NCI-H226 (cell line): ENCODE results near the gene CUBN.
A peak's percentile ranks its signal among the peaks of the same experiment; 100 is the strongest.

Experiments used
- DNase-seq: peaks from one replicate; pipeline ENCODE4 v3.0.0-alpha.2; 2015

Gene CUBN

DNA sequence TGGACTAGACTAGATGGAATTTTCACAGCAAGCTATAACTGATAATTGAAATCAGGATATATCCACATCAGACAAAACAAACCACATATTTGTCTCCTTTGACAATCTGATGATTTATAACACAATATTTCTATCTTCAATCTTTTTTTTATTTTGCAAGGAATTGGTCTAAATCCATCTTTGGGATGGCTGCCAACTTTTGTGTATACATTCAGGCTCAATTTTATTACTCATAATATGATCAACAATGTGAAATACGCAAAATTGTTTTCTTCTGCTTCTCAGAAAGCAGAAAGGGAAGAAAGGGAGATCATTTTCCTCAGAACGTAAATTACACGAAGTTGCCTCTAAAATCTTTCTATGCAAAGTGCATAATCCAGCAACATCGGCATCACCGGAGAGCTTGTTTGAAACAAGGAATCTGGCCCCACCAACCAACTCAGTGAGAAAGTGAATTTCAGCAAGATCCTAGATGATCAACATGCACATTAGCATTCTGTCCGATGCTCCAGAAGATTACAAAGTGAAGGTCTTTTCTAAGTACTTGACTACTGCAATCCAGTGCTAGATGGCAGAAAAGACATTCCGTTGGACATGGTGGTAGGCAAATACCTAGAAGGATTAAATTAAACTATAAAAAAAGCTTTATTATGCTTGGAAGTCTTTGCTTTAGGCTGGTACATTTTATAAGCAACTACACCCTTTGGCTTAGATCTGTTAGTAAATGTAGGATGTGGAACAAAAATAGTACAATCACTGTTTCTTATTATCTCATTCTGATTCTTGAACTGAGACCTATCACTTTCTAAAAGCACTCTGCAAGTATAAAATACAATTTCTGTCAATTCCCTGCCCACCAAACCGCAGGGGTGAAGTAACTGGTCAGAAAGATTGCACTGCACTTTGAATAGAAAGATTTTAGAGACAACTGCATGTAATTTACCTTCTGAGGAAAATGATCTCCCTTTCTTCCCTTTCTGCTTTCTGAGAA lies 186.0 kb downstream of the CUBN start:
- DNase-seq, result no peak

DNA sequence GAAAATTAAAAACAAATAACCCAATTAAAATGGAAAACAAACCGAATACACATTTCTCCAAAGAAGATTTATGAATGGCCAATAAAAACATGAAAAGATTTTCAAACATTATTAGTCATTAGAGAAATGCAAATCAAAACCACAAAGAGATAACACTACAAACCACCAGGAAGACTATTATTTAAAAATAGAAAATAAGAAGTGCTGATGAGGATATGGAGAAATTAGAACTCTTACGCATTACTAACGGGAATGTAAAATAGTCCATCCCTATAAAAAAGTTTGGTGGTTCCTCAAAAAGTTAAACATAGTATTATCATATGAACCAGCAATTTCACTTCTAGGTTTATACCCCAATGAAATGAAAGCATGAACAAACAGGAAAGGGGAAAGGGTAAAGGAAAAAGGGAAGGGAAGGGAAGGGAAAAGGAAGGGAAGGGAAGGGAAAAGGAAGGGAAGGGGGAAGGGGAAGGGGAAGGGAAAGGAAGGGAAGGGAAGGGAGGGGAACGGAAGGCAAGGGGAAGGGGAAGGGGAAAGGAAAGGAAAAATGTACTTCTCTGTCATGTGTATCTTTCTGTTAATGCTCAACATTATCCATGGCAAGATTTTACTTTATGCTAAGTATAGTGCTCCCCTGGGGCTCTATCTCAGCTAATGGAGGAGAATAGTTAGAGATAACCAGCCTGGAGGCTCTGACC lies 187.1 kb downstream of the CUBN start:
- DNase-seq, result no peak

DNA sequence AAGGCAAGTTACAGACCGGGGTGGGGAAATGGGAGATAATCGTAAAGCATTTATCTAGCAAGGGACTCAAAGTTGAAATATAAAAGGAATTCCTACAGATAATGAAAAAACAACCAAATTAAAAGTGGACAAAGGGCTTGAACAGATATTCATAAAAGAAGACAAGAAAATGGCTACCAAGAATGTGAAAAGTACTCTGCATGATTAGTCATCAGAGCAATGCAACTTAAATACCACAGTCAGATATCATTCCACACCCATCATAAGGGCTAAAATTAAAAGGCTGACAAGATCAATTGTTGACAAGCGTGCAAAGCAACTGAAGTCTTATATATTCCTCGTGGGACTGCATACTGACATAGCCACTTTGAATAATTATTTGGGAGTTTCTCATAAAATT lies 187.7 kb downstream of the CUBN start:
- no peak for DNase-seq

DNA sequence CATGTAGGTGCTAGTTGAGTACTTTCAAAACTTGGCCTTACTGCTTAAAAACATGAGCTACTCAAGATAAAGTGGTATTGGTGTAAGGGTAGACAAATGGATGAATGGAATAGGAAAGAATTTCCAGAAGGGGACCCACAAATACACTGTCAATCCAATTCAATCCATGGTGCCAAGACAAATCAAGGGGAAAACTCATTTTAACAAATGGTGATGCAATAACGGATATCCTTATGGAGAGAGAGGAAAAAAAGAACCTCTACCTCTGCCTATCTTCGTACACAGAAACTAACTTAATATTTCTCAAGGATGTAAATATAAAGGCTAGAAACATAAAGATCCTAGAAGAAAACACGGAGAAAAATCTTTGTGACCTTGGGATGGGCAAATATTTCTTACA lies 188.5 kb downstream of the CUBN start:
- DNase-seq, result no peak

DNA sequence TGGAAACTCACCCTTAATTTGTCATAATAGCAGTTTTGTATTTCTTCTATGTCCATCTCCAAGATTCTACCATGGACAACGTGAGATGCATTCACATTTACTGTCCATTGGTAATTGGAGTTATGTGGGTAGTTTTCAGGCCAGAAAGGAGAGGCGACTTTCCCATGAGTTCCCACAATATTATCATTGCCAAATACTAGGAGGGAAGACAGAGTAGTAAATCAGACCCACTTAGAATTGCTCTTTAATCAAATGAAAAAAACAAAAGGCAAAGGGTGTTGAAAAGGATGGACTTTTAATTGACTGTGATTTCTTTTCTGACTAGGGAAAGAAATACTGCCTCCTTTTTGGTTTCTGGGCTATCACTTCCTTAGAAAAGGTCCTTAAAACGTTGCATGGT lies 190.7 kb downstream of the CUBN start:
- DNase-seq, result no peak

DNA sequence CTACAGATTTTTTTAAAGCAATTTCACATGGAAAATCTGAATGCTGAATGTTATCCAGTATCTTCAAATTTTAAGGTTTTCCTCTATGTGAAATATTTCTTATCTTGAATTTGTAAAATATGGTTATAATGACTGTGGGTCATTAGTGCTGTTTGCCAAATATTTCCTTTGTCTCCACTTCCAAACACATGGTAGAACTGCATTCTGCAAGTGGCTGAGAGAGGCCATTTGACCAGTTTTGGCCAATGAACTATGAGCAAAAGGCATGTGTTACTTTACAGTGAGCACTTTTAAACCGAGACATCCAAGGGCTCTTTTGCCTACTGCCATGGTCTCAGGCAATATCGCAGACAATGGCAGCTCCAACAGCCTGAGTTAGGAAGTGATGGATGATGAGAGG lies 195.2 kb downstream of the CUBN start:
- DNase-seq, result no peak

DNA sequence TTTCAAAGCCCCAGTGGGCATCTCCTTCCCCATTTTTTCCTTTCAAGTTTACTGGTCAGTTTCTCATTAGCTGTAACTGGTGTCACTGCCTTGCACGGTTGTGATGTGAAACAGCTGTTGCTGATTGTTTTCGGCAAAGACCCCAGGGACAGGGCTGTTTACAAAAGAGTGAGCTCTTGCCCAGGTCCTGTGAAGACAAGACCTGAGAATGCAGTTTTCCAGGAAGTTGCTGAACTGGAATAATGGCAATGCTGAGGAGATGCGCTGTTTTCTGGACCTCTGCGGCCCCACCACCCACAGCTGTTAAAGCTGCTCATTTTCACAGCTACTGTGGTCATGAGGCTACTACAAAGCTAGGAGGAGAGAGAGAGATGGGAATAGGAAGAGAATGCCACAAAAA lies 195.8 kb downstream of the CUBN start:
- DNase-seq, result no peak

DNA sequence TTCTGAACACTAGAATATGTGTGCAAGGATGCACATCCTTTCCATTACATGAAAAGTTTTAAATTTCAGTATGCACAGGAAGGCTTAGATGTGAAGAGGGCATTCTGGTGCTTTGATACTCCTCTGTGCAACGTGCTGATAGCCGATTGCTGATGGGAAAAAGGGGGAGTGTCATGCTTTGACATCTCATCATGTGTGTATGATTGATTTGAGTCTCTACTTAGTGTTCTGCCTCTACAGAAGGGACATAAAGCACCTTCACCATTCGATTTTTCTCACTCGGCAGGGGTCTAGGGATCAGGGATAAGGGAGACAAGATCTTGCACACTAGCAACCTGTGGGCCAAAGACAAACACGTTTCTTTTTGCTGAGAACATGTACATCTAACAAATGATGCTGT lies 197.7 kb downstream of the CUBN start:
- DNase-seq, result no peak

DNA sequence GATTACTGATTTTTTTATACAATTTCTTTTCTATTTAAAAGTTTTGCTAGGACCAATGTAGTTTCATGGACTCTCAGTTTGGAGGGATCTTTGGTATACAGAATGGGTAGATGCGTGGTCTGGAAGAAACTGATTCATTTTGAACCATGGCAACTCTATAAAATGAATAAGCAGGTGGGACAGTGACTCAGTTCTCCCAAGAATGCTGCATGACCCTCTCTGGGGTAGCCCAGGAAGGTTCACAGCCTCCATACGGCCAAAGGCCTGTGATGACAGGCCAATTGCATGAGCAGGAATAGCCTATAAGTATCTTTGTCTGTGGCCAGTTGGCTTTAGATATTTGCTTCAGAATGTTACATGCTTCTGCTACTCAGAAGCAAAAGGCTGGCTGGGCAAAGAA lies 199.1 kb downstream of the CUBN start:
- DNase-seq, result no peak

DNA sequence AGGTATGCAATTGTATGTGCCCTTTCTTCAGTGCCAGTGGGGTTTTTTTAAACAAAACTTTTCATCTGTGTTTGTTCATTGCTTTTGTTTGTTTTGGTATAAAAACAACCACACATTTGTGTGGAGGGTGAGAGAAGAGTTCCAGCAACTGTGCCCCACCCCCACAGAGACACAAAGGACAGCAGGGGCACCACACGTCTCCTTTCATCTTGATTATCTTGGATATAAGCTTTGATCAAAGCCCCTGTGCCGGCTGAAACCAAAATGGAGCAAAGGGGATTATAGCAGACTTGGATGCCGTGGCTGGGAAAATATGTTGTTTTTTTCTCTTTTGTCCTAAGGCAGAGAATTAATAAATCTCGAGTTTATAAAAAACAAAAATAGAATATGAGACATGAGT lies 200.5 kb downstream of the CUBN start:
- no peak for DNase-seq

DNA sequence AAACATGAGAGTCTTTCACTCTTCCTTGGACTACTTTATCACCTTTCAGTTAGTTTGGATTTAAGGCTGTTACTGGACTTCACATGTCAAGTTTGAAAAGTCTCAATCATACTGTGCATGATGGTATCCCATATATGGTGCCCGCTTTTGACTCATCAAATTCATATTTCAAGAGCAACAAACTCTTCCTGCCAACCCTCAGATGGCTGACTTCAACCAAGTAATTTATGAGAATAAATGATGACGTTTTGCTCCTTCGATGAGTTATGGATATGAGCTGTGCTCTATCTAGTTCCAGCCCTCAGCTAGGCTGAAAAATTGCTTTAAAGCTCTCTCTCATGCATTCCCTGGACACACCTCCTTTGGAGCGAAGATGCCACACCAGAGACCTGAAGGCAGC lies 202.1 kb downstream of the CUBN start:
- DNase-seq, result no peak

DNA sequence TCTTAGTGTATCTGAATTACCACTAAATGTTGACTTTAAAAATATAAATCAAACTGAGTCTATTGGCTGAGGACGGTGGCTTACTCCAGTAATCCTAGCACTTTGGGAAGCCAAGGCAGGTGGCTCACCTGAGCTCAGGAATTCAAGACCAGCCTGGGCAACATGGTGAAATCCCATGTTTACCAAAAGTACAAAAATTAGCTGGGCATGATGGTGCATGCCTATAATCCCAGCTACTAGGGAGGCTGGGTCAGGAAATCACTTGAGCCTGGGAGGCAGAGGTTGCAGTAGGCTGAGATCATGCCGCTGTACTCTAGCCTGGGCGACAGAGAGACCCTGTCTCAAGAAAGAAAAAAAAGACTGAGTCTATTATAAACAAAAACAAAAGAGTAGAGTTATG lies 205.9 kb downstream of the CUBN start:
- DNase-seq, result no peak

DNA sequence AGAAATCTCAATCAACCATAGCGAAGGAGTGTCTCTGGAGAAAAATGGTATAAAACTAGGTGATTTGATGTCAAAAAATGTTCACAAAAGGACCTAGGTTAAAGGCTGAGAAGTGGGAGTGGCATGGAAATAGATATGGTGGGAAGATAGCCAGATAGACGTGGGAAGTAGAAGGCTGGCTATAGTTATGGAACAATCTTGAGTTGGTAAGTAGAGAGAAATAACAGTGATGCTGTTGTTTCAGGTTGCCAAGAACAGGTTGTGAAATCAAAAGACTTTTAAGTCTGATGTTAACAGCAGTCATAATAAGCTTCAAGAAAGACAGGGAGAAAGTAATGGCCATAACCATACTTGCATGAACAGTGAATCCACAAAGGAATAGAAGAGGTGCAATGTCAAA lies 206.3 kb downstream of the CUBN start:
- peak; percentile 6 for DNase-seq

DNA sequence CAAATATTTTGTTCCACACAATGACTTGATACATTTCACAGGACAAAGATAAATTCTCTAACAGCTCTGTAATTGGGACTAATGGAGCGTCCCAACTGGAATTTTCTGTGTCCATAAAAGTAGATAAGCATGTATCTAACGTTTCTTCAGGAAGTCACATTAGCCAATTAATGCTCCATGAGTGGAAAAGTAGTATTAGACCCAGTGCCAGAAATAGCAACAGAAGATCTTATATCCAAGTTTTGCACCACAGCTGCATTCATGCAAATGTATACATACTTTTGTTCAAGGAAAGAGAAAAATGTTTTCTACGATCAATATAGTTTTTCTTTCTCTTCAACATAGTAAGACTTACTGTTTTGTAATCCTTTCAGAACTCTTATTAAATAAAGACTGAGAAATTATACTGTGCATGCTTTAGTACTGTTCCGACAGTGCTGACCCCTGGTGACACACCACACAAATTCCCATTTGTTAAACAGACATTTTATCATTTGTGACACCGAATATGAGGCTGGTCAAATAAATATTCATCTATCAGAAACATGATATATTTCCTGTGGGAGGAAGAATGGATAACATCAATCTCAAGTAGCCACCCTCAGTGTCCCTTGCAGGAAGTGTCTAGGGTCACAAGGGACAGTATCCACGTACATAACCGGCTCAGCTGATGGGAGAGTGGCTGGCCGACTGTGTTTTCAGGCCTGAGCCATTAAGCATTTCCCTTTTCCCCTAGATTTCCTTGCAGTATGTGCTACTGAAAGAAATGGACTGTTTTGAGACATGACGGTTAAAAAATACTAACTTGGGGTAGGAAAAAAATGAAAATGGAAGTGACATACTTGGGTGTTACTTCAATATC lies 210.3 kb downstream of the CUBN start:
- DNase-seq, result no peak

DNA sequence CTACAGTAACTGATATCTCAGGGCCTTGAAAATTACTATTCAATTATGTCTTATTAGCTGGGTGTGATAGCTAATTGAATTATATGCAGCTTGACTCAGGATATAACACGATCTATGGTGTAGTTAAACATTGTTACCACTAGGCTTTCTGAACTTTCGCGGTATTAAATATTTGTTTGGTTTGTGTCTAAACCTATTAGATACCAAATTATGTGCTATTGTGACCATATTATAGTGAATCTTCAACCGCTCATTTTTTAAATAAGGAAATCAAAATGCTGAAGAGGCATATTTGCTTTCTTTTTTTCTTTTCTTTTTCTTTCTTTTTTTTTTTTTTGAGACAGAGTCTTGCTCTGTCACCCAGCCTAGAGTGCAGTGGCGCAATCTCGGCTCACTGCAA lies 213.1 kb downstream of the CUBN start:
- DNase-seq, result no peak

DNA sequence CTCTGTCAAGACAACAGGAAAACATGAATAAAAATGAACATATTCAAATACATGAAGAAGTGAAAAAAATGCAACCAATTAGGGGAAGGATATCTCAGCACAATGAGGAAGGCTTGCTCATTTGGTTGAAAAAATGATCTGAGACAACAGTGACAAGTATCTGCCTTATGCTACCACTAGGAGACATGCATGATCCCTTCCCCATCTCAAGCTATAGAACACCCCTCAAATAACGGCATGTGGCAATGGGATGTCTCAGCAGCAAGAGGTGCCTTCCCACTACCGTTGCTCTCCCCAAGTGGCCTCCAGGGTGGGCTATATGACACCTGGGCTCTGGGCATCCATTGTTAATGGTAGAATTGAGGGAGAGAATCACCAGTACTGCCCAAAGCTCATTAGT lies 214.3 kb downstream of the CUBN start:
- no peak for DNase-seq

DNA sequence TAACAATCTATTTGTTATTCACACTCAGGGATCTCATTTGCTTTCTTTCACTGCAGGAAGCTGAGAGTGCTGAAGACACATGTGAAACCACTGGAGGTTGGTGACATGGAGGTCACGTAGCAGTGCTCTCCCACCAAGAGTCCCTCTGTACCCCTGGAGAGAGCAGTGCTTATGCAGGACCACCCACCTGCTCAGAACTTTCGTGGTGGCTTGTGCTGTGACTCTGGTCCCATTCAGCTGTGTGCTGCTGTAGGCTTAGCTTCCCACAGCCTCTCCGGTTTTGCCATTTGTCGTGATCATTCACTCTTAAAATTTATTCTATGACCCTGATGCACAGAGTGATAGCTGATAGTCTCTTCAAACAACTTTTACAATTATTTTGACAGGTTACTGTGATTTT lies 216.3 kb downstream of the CUBN start:
- DNase-seq, result no peak

DNA sequence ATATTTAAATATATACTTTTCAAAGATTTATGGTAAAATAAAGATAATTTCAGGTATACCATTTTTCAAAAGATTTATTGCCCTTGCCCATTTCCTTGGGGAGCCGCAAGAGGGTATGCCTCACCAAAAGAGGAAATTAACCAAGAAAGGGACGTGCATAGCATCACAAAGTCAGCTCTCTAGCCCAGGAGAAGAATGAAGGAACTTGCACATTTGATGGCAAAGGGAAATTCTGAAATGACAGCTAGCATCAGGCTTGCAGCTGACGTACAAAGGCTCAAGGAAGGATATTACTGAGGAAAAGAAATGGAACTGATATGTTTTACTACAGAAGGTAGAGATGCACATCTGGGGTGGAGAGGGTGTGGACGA lies 218.8 kb downstream of the CUBN start:
- DNase-seq, result no peak

DNA sequence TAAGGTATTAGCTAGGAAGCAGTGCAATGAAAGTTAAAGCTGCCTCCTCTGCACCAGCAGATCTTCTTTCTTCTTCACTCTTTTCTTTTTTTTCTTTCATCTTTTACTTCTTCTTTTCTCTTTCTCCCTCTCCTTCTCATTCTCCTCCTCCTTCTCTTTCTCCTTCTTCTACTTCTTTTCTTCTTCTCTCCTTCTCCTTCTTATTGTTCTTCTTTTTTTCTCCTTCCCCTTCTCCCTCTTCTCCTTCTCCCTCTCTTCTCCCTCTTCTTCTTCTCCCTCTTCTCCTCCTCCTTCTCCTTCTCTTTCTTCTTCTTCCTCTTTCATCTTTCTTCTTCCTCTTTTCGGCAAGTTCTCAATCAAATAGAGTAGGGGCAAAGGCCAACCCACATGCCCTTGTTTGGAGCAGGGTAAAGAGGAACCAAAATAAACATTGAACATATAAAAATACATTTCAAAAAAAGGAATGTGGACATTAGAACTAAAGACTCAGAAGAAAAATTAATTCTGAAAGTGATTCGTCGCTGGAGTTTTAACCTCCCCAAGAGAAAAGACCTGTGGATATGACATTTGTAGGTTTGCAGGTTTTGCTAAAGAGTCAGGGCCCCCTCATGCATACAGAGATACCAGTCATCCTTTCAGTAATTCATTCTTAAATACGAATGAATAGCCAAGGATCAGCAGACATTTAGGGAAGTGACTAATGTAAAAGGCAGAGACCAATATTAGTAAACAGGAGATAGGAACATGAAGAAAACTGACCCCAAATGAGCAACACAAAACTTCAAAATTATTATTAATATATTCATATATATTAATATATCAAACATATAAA lies 219.4 kb downstream of the CUBN start:
- peak; percentile 29 for DNase-seq

DNA sequence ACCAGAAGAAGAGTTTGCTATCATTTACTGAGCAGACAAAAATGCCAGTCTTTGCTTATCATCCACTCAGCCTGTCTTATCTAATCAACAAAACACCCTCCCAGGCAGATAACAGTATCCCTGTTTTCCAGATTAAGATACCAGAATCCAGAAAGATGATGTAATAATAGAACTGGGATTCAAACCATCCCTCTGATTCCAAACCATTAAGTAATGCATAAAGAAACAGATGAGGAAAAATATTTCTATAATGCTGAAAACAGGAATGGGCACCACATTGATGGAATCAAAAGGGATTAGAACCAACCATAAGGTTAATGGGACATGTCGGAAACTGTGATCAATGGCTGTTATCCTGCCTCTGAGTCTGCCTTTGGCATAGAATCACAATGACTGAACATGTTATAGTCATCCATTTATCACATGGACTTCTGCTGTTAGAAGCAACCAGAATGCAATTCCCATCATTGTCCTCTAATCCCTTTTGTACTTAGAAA lies 220.3 kb downstream of the CUBN start:
- DNase-seq, result peak; percentile 75

DNA sequence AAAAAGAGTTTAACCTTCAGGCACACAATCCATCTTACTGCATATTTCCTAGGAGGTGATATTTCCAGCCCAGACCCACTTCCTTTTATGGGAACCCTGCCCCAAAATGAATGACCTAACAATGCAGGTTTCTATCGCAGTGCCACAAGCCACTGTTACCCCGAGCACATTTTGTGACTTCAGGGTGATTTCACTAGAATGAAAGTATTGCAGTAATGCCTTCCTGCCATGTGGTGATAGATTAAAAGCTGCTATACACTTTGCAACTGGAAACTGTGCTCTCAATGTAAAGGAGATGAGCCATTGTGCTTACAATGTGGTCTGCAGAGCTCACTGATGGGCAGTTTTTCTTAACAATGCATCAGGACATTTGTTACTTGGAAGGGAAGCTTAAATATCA lies 221.9 kb downstream of the CUBN start:
- DNase-seq, result no peak

DNA sequence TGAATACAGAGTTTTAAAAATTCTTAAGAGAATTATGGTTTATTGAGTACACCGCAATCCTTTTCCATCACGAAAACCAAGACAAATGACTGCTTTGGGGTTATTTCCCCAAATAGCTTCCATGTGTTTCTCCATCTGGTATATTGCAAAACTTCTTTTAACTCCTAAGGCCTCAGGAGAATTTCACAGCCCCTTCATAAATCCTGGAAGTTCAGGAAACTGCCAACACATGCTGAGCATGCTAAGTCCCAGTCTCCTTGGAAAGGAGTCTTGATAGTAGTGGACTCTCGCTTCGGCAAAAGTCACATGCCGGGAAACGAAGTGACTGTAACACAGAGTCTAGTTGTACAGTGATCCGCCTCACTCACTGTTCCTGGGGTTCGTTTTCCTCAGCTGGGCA lies 224.3 kb downstream of the CUBN start:
- DNase-seq, result no peak
